Thymus (tissue), 11 donors: ENCODE results near the gene GLTPD2. TPM values are rescaled to one million over a fixed set of nuclear protein-coding genes. Genes with fewer than 3 reads are reported as not detected.

Experiments
- DNase-seq, 9 donors: peaks; one replicate each; pipeline ENCODE4 v3.0.0-alpha.2; 2013; ENCODE audit warnings: low spot score in 9 of 9, low read depth in 6 of 9, missing footprints in 1 of 9
- H3K27ac ChIP-seq, 2 donors: one replicate each; pipeline ENCODE4 v1.5.1; 2013; ENCODE audit warnings: control low read depth in 1 of 2, low read depth in 1 of 2, low read length in 1 of 2, mild to moderate bottlenecking in 1 of 2, moderate library complexity in 1 of 2
- H3K27me3 ChIP-seq, 2 donors: one replicate each; pipeline ENCODE4 v1.5.1; 2013; ENCODE audit warnings: low read length in 1 of 2; ENCODE audit not compliant: control insufficient read depth in 2 of 2, insufficient read depth in 1 of 2
- H3K36me3 ChIP-seq, 2 donors: one replicate each; pipeline ENCODE4 v1.5.1; 2013; ENCODE audit warnings: low read length in 1 of 2, mild to moderate bottlenecking in 1 of 2, moderate library complexity in 1 of 2; ENCODE audit not compliant: control insufficient read depth in 2 of 2, insufficient read depth in 2 of 2
- H3K4me1 ChIP-seq, 2 donors: one replicate each; pipeline ENCODE4 v1.5.1; 2013; ENCODE audit warnings: low read length in 2 of 2; ENCODE audit not compliant: control insufficient read depth in 2 of 2, insufficient read depth in 2 of 2
- H3K4me3 ChIP-seq, 2 donors: one replicate each; pipeline ENCODE4 v1.5.1; 2013; ENCODE audit warnings: low read length in 2 of 2, control low read depth in 1 of 2, mild to moderate bottlenecking in 1 of 2
- H3K9me3 ChIP-seq, 2 donors: one replicate each; pipeline ENCODE4 v1.5.1; 2013; ENCODE audit warnings: low read length in 1 of 2, mild to moderate bottlenecking in 1 of 2; ENCODE audit not compliant: control insufficient read depth in 2 of 2, insufficient read depth in 1 of 2
- WGBS: extraction: QIAGEN DNeasy Blood & Tissue Kit; methylation state at CpG from one replicate; pipeline ENCODE4 v1.1.7; 2013; 5-methylcytosine and 5-hydroxymethylcytosine counted together
- polyA plus RNA-seq: library from polyadenylated mRNA; stranded (reverse); fragments of 200-250 nt; gene quantifications from one replicate; pipeline ENCODE4 v1.2.3, GENCODE V29; 2013
- total RNA-seq: library from RNA; stranded (reverse); fragments of 120-200 nt; gene quantifications from one replicate; pipeline ENCODE4 v1.2.4, GENCODE V29; 2013
- donor health status: healthy.

GLTPD2 gene
- total and polyA plus RNA-seq, 2 donors: 0.14 to 0.16 TPM

DNA sequence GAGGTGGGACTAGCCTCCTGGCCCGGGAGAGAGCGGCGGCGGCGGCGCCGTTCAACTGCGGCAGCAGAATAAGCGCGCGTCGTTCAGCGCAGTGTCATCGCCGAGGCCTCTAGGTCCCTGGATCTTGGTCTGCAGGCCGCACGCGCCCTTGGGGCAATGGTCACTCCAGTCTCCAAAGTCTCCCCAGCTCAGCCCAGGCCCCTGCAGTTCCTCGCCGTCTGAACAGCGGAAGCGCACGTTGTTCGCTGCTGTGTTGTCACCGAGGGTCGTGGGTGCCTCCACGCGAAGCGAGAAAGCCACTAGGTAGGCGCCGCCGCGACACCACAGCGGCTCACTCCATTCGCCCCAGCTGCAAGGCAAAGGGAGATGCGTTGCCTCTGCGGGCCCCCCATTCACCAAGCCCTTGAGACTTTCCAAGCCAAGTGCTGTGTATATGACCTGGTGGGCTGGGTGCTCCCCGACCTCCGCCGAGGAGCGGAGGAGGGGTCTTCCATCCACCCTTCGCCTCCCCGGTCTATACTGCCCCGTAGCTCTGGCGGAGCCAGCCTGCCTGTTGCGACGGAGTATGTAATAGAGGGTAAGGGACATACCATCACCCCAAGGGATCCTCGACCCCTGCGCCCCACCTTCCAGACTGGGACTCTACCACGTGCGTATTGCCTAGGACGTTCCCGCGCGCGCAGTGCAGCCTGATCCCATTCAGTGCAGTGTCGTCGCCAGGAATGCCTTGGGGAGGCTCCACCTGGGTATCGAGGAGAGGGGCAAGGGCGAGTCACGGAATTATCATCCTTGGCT, 3.3 kb upstream of the GLTPD2 start:
- H3K4me1 ChIP-seq: peaks cover 8 to 26% of the 10 kb centered on the region in 2 donors
- H3K27ac ChIP-seq: no peak overlapping the region
- no peak for DNase-seq
- H3K27me3 ChIP-seq: peaks cover 76 to 94% of the 10 kb centered on the region in 2 donors
- H3K9me3 ChIP-seq: peaks cover 0 to 8% of the 10 kb centered on the region in 2 donors
- no peaks in the 10 kb centered on the region for H3K36me3 ChIP-seq
- 8% methylated on average over 61 of the region's 61 CpGs for WGBS
- H3K4me3 ChIP-seq: no peak overlapping the region

DNA sequence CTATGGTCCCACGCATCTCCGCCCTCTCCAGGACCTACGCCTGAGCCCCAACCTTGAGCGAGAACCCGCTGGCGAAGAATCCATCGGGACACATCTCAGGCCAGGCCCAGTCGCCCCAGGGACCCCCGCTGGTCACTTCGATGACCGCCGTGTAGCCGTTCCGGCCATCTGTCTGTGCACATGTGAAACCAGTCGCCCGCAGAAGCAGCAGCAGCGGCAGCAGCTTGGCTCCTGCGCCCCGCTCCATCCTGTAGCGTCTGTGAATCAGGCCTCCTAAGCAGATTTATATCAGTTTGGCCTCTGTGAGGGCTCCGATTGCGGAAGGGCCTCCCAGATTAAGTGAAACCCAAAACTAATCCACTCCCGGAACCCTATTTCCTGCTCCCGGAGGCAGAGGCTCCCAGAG, 2.7 kb upstream of the GLTPD2 start, which contains the start of gene VMO1:
VMO1 (minus strand) TSS at position 259 of the 406 bp plus-strand sequence; CDS start at position 247, 12 bp downstream.
- peaks cover 81 to 95% of the 10 kb centered on the region in 2 donors for H3K27me3 ChIP-seq
- DNase-seq: no peak
- H3K4me1 ChIP-seq: peaks cover 9 to 29% of the 10 kb centered on the region in 2 donors
- H3K27ac ChIP-seq: peak within 1 kb of the TSS in 1 of 2 donors; percentile 42
- H3K4me3 ChIP-seq: no peak within 1 kb of the TSS
- WGBS: 5% methylated on average over 24 of the region's 24 CpGs
- H3K36me3 ChIP-seq: no peaks in the 10 kb centered on the region
- H3K9me3 ChIP-seq: peaks cover 0 to 8% of the 10 kb centered on the region in 2 donors

DNA sequence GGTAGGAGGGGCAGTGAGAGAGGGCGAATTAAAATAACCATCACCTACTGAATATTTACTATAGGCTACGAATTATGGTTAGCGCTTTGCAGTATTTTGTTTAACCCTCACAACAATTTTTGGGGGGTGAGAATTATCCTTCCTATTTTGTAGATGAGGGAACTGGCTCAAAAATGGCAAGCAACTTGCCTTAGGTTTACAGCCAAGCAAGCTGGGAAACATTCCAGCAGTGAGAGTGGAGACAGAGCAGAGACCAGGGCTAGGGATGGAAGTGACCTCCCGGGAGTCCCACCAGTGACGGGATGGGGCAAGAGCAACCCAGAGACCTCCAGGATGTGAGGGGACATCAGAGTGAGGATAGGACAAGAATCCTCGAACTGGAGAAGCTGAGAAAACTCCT, 2.2 kb upstream of the GLTPD2 start:
- H3K27ac ChIP-seq: peak overlapping the region in 1 of 2 donors; percentile 42
- peaks cover 9 to 29% of the 10 kb centered on the region in 2 donors for H3K4me1 ChIP-seq
- H3K4me3 ChIP-seq: no peak overlapping the region
- WGBS: 18% methylated on average over 6 of the region's 6 CpGs
- no peaks in the 10 kb centered on the region for H3K36me3 ChIP-seq
- peaks cover 84 to 99% of the 10 kb centered on the region in 2 donors for H3K27me3 ChIP-seq
- peaks cover 0 to 8% of the 10 kb centered on the region in 2 donors for H3K9me3 ChIP-seq
- DNase-seq: no peak

DNA sequence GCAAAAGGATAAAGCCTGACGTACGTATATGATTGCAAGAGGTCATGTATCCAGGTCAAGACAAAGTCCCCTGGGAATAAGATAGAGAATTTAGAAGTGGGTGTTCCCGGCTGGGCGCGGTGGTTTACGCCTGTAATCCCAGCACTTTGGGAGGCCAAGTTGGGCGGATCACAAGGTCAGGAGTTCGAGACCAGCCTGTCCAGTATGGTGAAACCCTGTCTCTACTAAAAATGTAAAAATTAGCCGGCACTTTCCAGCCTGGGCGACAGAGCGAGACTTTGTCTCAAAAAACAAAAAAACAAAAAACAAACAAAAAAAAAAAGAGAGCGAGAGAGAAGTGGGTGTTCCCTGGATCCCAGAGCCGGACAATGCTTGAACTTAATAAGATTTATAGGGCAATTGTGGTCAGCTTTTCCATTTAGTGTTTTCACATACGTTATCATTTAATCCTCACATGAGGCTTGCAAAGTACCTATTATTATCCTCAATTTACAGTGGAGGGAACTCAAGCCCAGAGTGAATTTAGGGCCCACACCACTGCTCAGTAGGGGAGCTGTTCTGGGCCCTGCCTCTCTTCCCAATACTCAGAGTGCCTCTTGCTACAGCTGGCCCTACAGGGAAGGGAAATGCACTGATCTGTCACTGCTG, 481 bp upstream of the GLTPD2 start:
- Histone ChIP-seq H3K4me3 (peak overlapping the region in 1 of 2 donors; percentile 43), H3K27me3 (peaks cover 79 to 99% of the 10 kb centered on the region in 2 donors), H3K4me1 (peaks cover 9 to 29% of the 10 kb centered on the region in 2 donors), H3K27ac (peak overlapping the region; percentile 25 to 56), H3K9me3 (peaks cover 0 to 8% of the 10 kb centered on the region in 2 donors), H3K36me3 (no peaks in the 10 kb centered on the region)
- DNase-seq: no peak
- WGBS: 80% methylated on average over 14 of the region's 14 CpGs

DNA sequence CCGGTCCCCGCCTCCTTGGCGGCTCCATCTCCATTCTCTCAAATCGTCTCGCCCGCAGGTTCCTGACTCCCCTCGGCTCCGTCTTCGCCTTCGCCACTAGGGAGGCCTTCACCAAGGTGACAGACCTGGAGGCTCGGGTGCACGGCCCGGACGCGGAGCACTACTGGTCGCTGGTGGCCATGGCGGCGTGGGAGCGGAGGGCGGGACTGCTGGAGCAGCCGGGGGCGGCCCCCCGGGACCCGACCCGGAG, 862 bp downstream of the GLTPD2 start:
- Histone ChIP-seq H3K27ac (peak overlapping the region; percentile 56 to 86), H3K4me1 (peaks cover 9 to 29% of the 10 kb centered on the region in 2 donors)

DNA sequence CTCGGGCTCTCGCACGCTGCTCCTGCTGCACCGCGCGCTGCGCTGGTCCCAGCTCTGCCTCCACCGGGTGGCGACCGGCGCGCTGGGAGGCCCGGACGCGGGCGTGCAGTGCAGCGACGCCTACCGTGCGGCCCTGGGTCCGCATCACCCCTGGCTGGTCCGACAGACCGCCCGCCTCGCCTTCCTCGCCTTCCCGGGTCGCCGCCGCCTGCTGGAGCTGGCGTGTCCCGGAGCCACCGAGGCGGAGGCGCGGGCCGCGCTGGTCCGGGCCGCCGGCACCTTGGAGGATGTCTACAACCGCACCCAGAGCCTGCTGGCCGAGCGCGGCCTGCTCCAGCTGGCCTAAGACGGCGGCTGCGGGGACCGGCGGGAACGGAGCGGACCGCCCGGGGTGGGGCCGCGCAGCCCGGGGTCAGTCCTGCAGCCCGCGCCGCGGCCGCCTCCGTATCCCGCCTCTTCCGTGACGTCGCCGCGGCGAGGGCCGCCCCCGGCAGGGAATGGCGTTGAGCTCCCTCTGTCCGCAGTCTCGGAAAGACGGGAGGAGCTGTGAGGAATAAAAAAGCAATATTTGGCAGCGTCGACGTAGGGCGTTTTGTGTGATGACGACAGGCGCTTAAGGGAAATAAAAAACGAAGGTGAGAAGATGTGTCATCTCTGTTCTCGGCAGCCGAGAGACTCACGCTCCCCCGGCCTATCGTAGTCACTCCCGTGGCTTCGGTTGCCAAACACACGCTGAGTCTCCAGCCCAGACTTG, 1.4 kb downstream of the GLTPD2 start:
- Histone ChIP-seq H3K27ac (peak overlapping the region; percentile 62 to 86), H3K4me3 (peak overlapping the region; percentile 30 to 66), H3K4me1 (peaks cover 9 to 29% of the 10 kb centered on the region in 2 donors), H3K27me3 (peaks cover 66 to 82% of the 10 kb centered on the region in 2 donors), H3K36me3 (no peaks in the 10 kb centered on the region), H3K9me3 (peaks cover 0 to 8% of the 10 kb centered on the region in 2 donors)
- under 1% methylated on average over 91 of the region's 91 CpGs for WGBS
- peak in 8 of 9 donors; percentile 39 to 84 (median 57) for DNase-seq

More for the DNA sequence above, 862 bp downstream of the GLTPD2 start:
- Histone ChIP-seq H3K9me3 (peaks cover 0 to 8% of the 10 kb centered on the region in 2 donors), H3K27me3 (peaks cover 68 to 87% of the 10 kb centered on the region in 2 donors), H3K4me3 (peak overlapping the region; percentile 43 to 66), H3K36me3 (no peaks in the 10 kb centered on the region)
- DNase-seq: peak in 1 of 9 donors; percentile 23
- under 1% methylated on average over 25 of the region's 25 CpGs for WGBS

DNA sequence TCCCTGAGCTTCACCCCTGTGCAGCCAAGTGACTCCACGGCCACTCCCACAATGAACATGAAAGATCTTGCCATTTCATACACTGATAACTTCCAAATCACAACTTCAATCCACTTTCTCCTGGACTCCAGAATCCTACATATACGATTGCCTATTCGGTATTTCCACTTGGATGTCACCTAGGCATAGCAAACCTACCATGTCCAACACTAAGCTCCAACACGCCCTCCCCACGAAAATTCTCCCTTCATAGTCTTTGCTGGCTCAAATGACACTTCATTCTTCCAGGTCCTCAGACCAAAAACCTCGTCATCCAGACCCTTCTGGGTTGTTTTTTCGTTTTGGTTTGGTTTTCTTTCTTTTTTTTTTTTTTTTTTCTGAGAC, 1.9 kb downstream of the GLTPD2 start:
- Histone ChIP-seq H3K9me3 (peaks cover 0 to 11% of the 10 kb centered on the region in 2 donors), H3K27ac (peak overlapping the region; percentile 41 to 86), H3K27me3 (peaks cover 61 to 76% of the 10 kb centered on the region in 2 donors), H3K4me1 (peaks cover 9 to 23% of the 10 kb centered on the region in 2 donors), H3K36me3 (no peaks in the 10 kb centered on the region), H3K4me3 (peak overlapping the region; percentile 30 to 66)
- 47% methylated on average over 7 of the region's 7 CpGs for WGBS
- DNase-seq: no peak

DNA sequence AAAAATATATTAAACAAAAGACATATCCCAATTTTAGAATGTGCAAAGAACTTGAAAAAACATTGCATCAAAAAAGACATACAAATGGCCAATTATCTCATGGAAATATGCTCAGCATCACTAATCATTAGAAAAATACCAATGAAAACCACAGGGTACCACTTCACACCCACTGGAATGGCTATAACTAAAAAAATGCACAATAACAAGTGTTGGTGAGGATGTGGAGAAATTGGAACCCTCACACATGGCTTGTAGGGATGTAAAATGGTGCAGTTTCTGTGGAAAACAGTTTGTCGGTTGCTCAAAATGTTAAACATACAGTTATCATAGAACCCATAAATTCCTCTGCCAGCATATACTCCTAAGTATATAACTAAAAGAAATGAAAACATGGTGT, 6.4 kb downstream of the GLTPD2 start:
- DNase-seq: no peak
- Histone ChIP-seq H3K27me3 (peaks cover 16 to 31% of the 10 kb centered on the region in 2 donors), H3K9me3 (peaks cover 0 to 5% of the 10 kb centered on the region in 2 donors), H3K36me3 (peaks cover 17 to 18% of the 10 kb centered on the region in 2 donors), H3K27ac (no peak overlapping the region), H3K4me1 (peaks cover 9 to 17% of the 10 kb centered on the region in 2 donors), H3K4me3 (no peak overlapping the region)
- WGBS: 95% methylated on average over 1 of the region's 1 CpG
